HUES48 (cell line): ENCODE results near the gene ISOC2.
"Not testable (repeated sequence)": the region's sequence is repeated elsewhere in the genome, so short reads cannot be mapped to it uniquely, and the experiment has no call there.

ENCODE experiments used
- H3K27ac ChIP-seq: one replicate; pipeline ENCODE4 v1.7.0; 2013; ENCODE audit warnings: low read depth, low read length, inconsistent platforms
- H3K27me3 ChIP-seq: 2 replicates; pipeline ENCODE4 v1.6.1; 2013; ENCODE audit warnings: mild to moderate bottlenecking, low read length; ENCODE audit not compliant: control insufficient read depth, insufficient read depth
- H3K36me3 ChIP-seq: 2 replicates; pipeline ENCODE4 v1.6.1; 2013; ENCODE audit warnings: low read length; ENCODE audit not compliant: control insufficient read depth, insufficient read depth
- H3K4me1 ChIP-seq: 2 replicates; pipeline ENCODE4 v1.6.1; 2013; ENCODE audit warnings: mild to moderate bottlenecking, low read length; ENCODE audit not compliant: control insufficient read depth, insufficient read depth
- H3K4me3 ChIP-seq: 2 replicates; pipeline ENCODE4 v1.5.1; 2013; ENCODE audit warnings: mild to moderate bottlenecking, low read depth, low read length
- H3K9ac ChIP-seq: 2 replicates; pipeline ENCODE4 v1.6.1; 2013; ENCODE audit warnings: mild to moderate bottlenecking, low read depth, low read length, moderate library complexity
- H3K9me3 ChIP-seq: 2 replicates; pipeline ENCODE4 v1.6.1; 2013; ENCODE audit warnings: low read length; ENCODE audit not compliant: control insufficient read depth, insufficient read depth

Gene ISOC2

GRCh38 chr19:55410168-55410567 lies 51.3 kb downstream of the ISOC2 start:
- no peaks in the 10 kb centered on the region for H3K9me3 ChIP-seq
- no peaks in the 10 kb centered on the region for H3K27me3 ChIP-seq
- H3K27ac ChIP-seq: no peak overlapping the region
- peaks cover 12% of the 10 kb centered on the region for H3K4me1 ChIP-seq
- no peak overlapping the region for H3K9ac ChIP-seq
- no peak overlapping the region for H3K4me3 ChIP-seq
- H3K36me3 ChIP-seq: peaks cover 17% of the 10 kb centered on the region

- H3K27me3 ChIP-seq, H3K9me3 ChIP-seq, H3K4me3 ChIP-seq, H3K9ac ChIP-seq, H3K27ac ChIP-seq: not testable (repeated sequence)
- H3K4me1 ChIP-seq: peaks cover 12% of the 10 kb centered on the region
- H3K36me3 ChIP-seq: peaks cover 24% of the 10 kb centered on the region
Measured at GRCh38 chr19:55409179-55409578, 52.3 kb downstream of the ISOC2 start.

GRCh38 chr19:55408533-55408872 lies 52.9 kb downstream of the ISOC2 start:
- peak overlapping the region; percentile 71 for H3K9ac ChIP-seq
- peaks cover 29% of the 10 kb centered on the region for H3K36me3 ChIP-seq
- H3K4me3 ChIP-seq: peak overlapping the region; percentile 42
- H3K9me3 ChIP-seq: no peaks in the 10 kb centered on the region
- peaks cover 12% of the 10 kb centered on the region for H3K4me1 ChIP-seq
- no peaks in the 10 kb centered on the region for H3K27me3 ChIP-seq
- peak overlapping the region; percentile 98 for H3K27ac ChIP-seq

- Histone ChIP-seq H3K4me3 (peak overlapping the region; percentile 89), H3K9ac (peak overlapping the region; percentile 84), H3K36me3 (peaks cover 35% of the 10 kb centered on the region), H3K4me1 (peaks cover 12% of the 10 kb centered on the region), H3K27me3 (no peaks in the 10 kb centered on the region), H3K9me3 (no peaks in the 10 kb centered on the region), H3K27ac (peak overlapping the region; percentile 98)
Measured at GRCh38 chr19:55407800-55408532, 53.5 kb downstream of the ISOC2 start.

- H3K9ac ChIP-seq: peak within 1 kb of the TSS; percentile 84
- peak within 1 kb of the TSS; percentile 98 for H3K27ac ChIP-seq
- H3K27me3 ChIP-seq, H3K9me3 ChIP-seq: not testable (repeated sequence)
- peak within 1 kb of the TSS; percentile 89 for H3K4me3 ChIP-seq
- peaks cover 12% of the 10 kb centered on the region for H3K4me1 ChIP-seq
- H3K36me3 ChIP-seq: peaks cover 39% of the 10 kb centered on the region
Measured at GRCh38 chr19:55407550-55407799, 54.0 kb downstream of the ISOC2 start, which contains the start of gene UBE2S. UBE2S (minus strand) TSS chr19:55407788; CDS start chr19:55407589, 199 bp downstream.

- no peaks in the 10 kb centered on the region for H3K9me3 ChIP-seq
- H3K36me3 ChIP-seq: peaks cover 44% of the 10 kb centered on the region
- peak overlapping the region; percentile 89 for H3K4me3 ChIP-seq
- peak overlapping the region; percentile 84 for H3K9ac ChIP-seq
- H3K27me3 ChIP-seq: no peaks in the 10 kb centered on the region
- peaks cover 12% of the 10 kb centered on the region for H3K4me1 ChIP-seq
- H3K27ac ChIP-seq: peak overlapping the region; percentile 98
Measured at GRCh38 chr19:55406826-55407549, 54.5 kb downstream of the ISOC2 start.

- H3K9me3 ChIP-seq: no peaks in the 10 kb centered on the region
- peak overlapping the region; percentile 89 for H3K4me3 ChIP-seq
- no peaks in the 10 kb centered on the region for H3K27me3 ChIP-seq
- peaks cover 49% of the 10 kb centered on the region for H3K36me3 ChIP-seq
- H3K9ac ChIP-seq: no peak overlapping the region
- peaks cover 12% of the 10 kb centered on the region for H3K4me1 ChIP-seq
- H3K27ac ChIP-seq: no peak overlapping the region
Measured at GRCh38 chr19:55406091-55406825, 55.2 kb downstream of the ISOC2 start.

- no peaks in the 10 kb centered on the region for H3K9me3 ChIP-seq
- no peak overlapping the region for H3K27ac ChIP-seq
- H3K9ac ChIP-seq: no peak overlapping the region
- no peaks in the 10 kb centered on the region for H3K27me3 ChIP-seq
- peak overlapping the region; percentile 89 for H3K4me3 ChIP-seq
- H3K36me3 ChIP-seq: peaks cover 55% of the 10 kb centered on the region
- H3K4me1 ChIP-seq: peaks cover 12% of the 10 kb centered on the region
Measured at GRCh38 chr19:55405638-55406037, 55.8 kb downstream of the ISOC2 start.
